H9 (cell line): Measurements from ENCODE around the gene TAOK1. TPM values are rescaled to one million over a fixed set of nuclear protein-coding genes. Genes with fewer than 3 reads are reported as not detected.
A peak's percentile ranks its signal among the peaks of the same experiment; 100 is the strongest.

Source experiments
- DNase-seq: peaks from one replicate; pipeline ENCODE4 v3.0.0-alpha.2; 2017
- H2AFZ ChIP-seq: one replicate; pipeline ENCODE4 v1.6.1; 2013; ENCODE audit warnings: mild to moderate bottlenecking, low read length, control low read depth, moderate library complexity
- H2AK5ac ChIP-seq: 2 replicates; pipeline ENCODE4 v1.6.1; 2013; ENCODE audit warnings: low read length, control low read depth, mixed read lengths; ENCODE audit not compliant: insufficient read length
- H2BK120ac ChIP-seq: one replicate; pipeline ENCODE4 v1.6.1; 2013; ENCODE audit warnings: low read depth, mild to moderate bottlenecking, low read length, control low read depth, inconsistent platforms; ENCODE audit not compliant: poor library complexity, severe bottlenecking
- H2BK12ac ChIP-seq: 2 replicates; pipeline ENCODE4 v1.6.1; 2013; ENCODE audit warnings: low read length, control low read depth, mixed read lengths, low read depth; ENCODE audit not compliant: insufficient read length
- H2BK15ac ChIP-seq: 2 replicates; pipeline ENCODE4 v1.6.1; 2013; ENCODE audit warnings: low read depth, low read length, control low read depth
- H2BK20ac ChIP-seq: one replicate; pipeline ENCODE4 v1.6.1; 2013; ENCODE audit warnings: low read depth, mild to moderate bottlenecking, low read length, control low read depth, inconsistent platforms; ENCODE audit not compliant: poor library complexity, severe bottlenecking
- H2BK5ac ChIP-seq: 2 replicates; pipeline ENCODE4 v1.6.1; 2013; ENCODE audit warnings: low read length, control low read depth, mixed read lengths; ENCODE audit not compliant: insufficient read length
- H3K14ac ChIP-seq: 2 replicates; pipeline ENCODE4 v1.6.1; 2013; ENCODE audit warnings: low read length, control low read depth; ENCODE audit not compliant: insufficient read depth
- H3K18ac ChIP-seq: 2 replicates; pipeline ENCODE4 v1.6.1; 2013; ENCODE audit warnings: low read depth, mild to moderate bottlenecking, mixed read lengths, low read length, control low read depth; ENCODE audit not compliant: insufficient read length
- H3K23ac ChIP-seq: 2 replicates; pipeline ENCODE4 v1.6.1; 2013; ENCODE audit warnings: low read length, control low read depth, mixed read lengths, low read depth; ENCODE audit not compliant: insufficient read length
- H3K23me2 ChIP-seq: 2 replicates; pipeline ENCODE4 v1.6.1; 2013; ENCODE audit warnings: low read depth, mild to moderate bottlenecking, mixed read lengths, low read length, control low read depth; ENCODE audit not compliant: insufficient read length, poor library complexity, severe bottlenecking
- H3K27ac ChIP-seq: 2 replicates; pipeline ENCODE4 v1.5.1; 2013; ENCODE audit warnings: low read length, control low read depth, mixed read lengths, low read depth; ENCODE audit not compliant: insufficient read length
- H3K27me3 ChIP-seq: 2 replicates; pipeline ENCODE4 v1.6.1; 2013; ENCODE audit warnings: low read length, control low read depth, inconsistent platforms; ENCODE audit not compliant: insufficient read depth
- H3K4ac ChIP-seq: 2 replicates; pipeline ENCODE4 v1.6.1; 2013; ENCODE audit warnings: low read depth, mild to moderate bottlenecking, control low read depth, inconsistent platforms, low read length, moderate library complexity
- H3K4me1 ChIP-seq: 2 replicates; pipeline ENCODE4 v1.6.1; 2013; ENCODE audit warnings: low read length, control low read depth, inconsistent platforms; ENCODE audit not compliant: insufficient read depth
- H3K4me2 ChIP-seq: 2 replicates; pipeline ENCODE4 v1.6.1; 2013; ENCODE audit warnings: low read length, control low read depth, mixed read lengths; ENCODE audit not compliant: insufficient read length, insufficient read depth
- H3K56ac ChIP-seq: 2 replicates; pipeline ENCODE4 v1.6.1; 2013; ENCODE audit warnings: low read depth, mild to moderate bottlenecking, mixed read lengths, low read length, control low read depth; ENCODE audit not compliant: insufficient read length
- H3K79me1 ChIP-seq: 2 replicates; pipeline ENCODE4 v1.6.1; 2013; ENCODE audit warnings: low read depth, mild to moderate bottlenecking, moderate library complexity, low read length, control low read depth, inconsistent platforms; ENCODE audit not compliant: insufficient read depth, poor library complexity, severe bottlenecking
- H3K79me2 ChIP-seq: 2 replicates; pipeline ENCODE4 v1.6.1; 2013; ENCODE audit warnings: low read length, control low read depth, inconsistent platforms; ENCODE audit not compliant: insufficient read depth
- H3K9ac ChIP-seq: 2 replicates; pipeline ENCODE4 v1.6.1; 2013; ENCODE audit warnings: low read length, control low read depth, mixed read lengths; ENCODE audit not compliant: insufficient read length; ENCODE audit errors: extremely low read depth
- H3K9me3 ChIP-seq: one replicate; pipeline ENCODE4 v1.6.1; 2013; ENCODE audit warnings: low read depth, low read length, inconsistent platforms; ENCODE audit not compliant: control insufficient read depth
- H3T11ph ChIP-seq: one replicate; pipeline ENCODE4 v1.6.1; 2013; ENCODE audit warnings: mild to moderate bottlenecking, low read length, control low read depth, inconsistent platforms
- H4K20me1 ChIP-seq: one replicate; pipeline ENCODE4 v1.6.1; 2013; ENCODE audit not compliant: control insufficient read depth, insufficient read length, insufficient read depth
- H4K5ac ChIP-seq: 2 replicates; pipeline ENCODE4 v1.6.1; 2013; ENCODE audit warnings: low read depth, mild to moderate bottlenecking, mixed read lengths, low read length, control low read depth; ENCODE audit not compliant: insufficient read length
- H4K8ac ChIP-seq: replicated peaks from 2 replicates; pipeline ENCODE4 v1.6.1; 2013; ENCODE audit warnings: low read length, control low read depth, mixed read lengths, low read depth; ENCODE audit not compliant: insufficient read length
- H4K91ac ChIP-seq: 2 replicates; pipeline ENCODE4 v1.6.1; 2013; ENCODE audit warnings: low read depth, mild to moderate bottlenecking, moderate library complexity, mixed read lengths, low read length, control low read depth; ENCODE audit not compliant: insufficient read length
- H3K27ac Mint-ChIP-seq, 3 experiments: 2 replicates in 2 of 3; 3 replicates in 1 of 3; pipeline ENCODE4 v1.8.0; 2020 to 2021; ENCODE audit warnings: mixed read lengths in 3 of 3, mild to moderate bottlenecking in 1 of 3, moderate library complexity in 1 of 3
- H3K27me3 Mint-ChIP-seq: 2 replicates; pipeline ENCODE4 v1.8.0; 2021; ENCODE audit warnings: low read depth, mild to moderate bottlenecking, moderate library complexity, mixed read lengths
- H3K36me3 Mint-ChIP-seq, 3 experiments: 2 replicates in 2 of 3; 3 replicates in 1 of 3; pipeline ENCODE4 v1.8.0; 2020 to 2021; ENCODE audit warnings: low read depth in 3 of 3, mixed read lengths in 3 of 3; ENCODE audit not compliant: insufficient read depth in 1 of 3
- H3K4me1 Mint-ChIP-seq, 2 experiments: 2 replicates each; pipeline ENCODE4 v1.8.0; 2020; ENCODE audit warnings: mixed read lengths in 2 of 2
- H3K4me3 Mint-ChIP-seq, 2 experiments: 2 replicates in 1 of 2; 3 replicates in 1 of 2; pipeline ENCODE4 v1.8.0; 2020 to 2021; ENCODE audit warnings: mild to moderate bottlenecking in 2 of 2, mixed read lengths in 2 of 2, moderate library complexity in 1 of 2
- H3K9me3 Mint-ChIP-seq, 2 experiments: 2 replicates in 1 of 2; 3 replicates in 1 of 2; pipeline ENCODE4 v1.8.0; 2020; ENCODE audit warnings: mild to moderate bottlenecking in 2 of 2, mixed read lengths in 2 of 2, moderate library complexity in 1 of 2
- whole genome bisulfite sequencing: extraction: QIAGEN DNeasy Blood & Tissue Kit; methylation state at CpG from one replicate; pipeline ENCODE4 v1.1.7; 2013; ENCODE audit warnings: missing lambda C conversion rate, low lambda C conversion rate, mixed read lengths; ENCODE audit not compliant: insufficient read length; ENCODE audit errors: extremely low coverage; 5-methylcytosine and 5-hydroxymethylcytosine counted together
- total RNA-seq: library from RNA; stranded (reverse); gene quantifications from 2 replicates; pipeline ENCODE4 v1.2.1, GENCODE V29; 2021
- TF ChIP-seq, protein P1 (sequence below): fragments of 200-600 bp; sonication (generic); conservative IDR thresholded peaks from 3 replicates; pipeline ENCODE4 v1.8.0; 2021; ENCODE audit warnings: antibody characterized with exemption, mild to moderate bottlenecking

Gene TAOK1
- total RNA-seq, 1 experiment from 2014 or later: 93.0 TPM

DNA sequence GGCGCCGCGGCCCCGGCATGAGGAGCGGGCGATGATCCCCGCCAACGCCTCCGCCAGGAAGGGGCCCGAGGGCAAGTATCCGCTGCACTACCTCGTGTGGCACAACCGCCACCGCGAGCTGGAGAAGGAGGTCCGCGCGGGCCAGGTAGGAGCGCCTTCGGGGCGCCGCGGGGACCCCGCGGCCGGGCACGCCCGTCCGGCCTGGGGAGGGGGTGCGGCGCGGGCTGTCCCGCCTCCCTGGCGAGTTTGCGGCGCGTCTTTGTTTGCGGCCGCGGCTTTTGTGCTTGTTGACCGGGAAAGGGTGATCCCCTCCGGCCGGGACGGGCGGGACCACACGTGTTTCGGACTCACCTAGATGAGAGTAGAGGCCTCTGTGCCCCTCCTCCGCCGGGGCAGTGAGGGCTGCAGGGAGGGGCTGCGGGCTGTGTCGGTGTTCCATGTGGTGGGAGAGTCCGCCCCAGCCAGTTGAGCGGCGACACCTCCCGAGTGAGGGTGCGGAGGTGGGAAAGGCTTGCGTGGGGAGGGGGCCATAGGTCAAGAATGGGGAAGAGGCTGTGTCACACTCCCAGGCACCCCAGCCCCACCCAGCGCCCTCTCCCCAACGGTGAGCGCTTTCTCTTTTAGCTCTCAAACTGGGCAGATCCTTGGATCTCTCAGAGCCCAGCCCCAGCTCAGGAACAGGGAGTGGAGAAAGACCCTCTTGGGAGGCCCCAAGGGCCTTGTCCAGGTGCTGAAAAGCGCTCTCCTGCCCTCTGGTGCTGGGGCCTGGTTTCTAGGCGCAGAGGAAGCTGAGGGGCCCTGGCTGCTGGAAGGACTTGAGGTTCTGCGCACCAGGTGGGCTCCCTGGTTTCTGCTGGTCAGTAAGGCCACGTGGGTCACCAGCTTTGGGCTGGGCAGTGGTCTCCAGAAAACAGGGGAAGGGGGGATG lies 203.7 kb downstream of the TAOK1 start:
- Histone ChIP-seq H3K9ac (no peak overlapping the region), H4K91ac (no peak overlapping the region), H3K18ac (no peak overlapping the region), H3K27ac (no peak overlapping the region), H3K9me3 (no peaks in the 10 kb centered on the region), H2BK20ac (no peak overlapping the region), H4K8ac (no peak overlapping the region), H2AFZ (no peak overlapping the region), H4K5ac (no peak overlapping the region), H2AK5ac (no peak overlapping the region), H3K56ac (no peak overlapping the region), H3K79me1 (no peaks in the 10 kb centered on the region), H3K4me1 (peaks cover 4% of the 10 kb centered on the region; the same call in 1 of the 2 replicates), H2BK5ac (no peak overlapping the region), H3K23ac (no peak overlapping the region), H3K4ac (no peak overlapping the region), H3K79me2 (no peaks in the 10 kb centered on the region; the same call in 1 of the 2 replicates), H3T11ph (no peak overlapping the region), H2BK15ac (no peak overlapping the region), H2BK120ac (no peak overlapping the region), H3K14ac (no peak overlapping the region), H2BK12ac (no peak overlapping the region), H3K23me2 (peaks cover 34% of the 10 kb centered on the region), H4K20me1 (no peaks in the 10 kb centered on the region), H3K4me2 (peak overlapping the region; percentile 63), H3K27me3 (no peaks in the 10 kb centered on the region)
- H3K9me3 Mint-ChIP-seq: no peaks in the 10 kb centered on the region
- DNase-seq: peak; percentile 88
- peaks cover 5% of the 10 kb centered on the region for H3K27me3 Mint-ChIP-seq
- peaks cover 42 to 67% of the 10 kb centered on the region in 2 experiments for H3K4me1 Mint-ChIP-seq
- WGBS: no CpG with 5 or more reads among the region's 64 CpGs
- H3K36me3 Mint-ChIP-seq: peaks cover 0 to 1% (median 0%) of the 10 kb centered on the region in 3 experiments; a peak in 1 of 7 replicates
- TF ChIP-seq, protein P1, sequence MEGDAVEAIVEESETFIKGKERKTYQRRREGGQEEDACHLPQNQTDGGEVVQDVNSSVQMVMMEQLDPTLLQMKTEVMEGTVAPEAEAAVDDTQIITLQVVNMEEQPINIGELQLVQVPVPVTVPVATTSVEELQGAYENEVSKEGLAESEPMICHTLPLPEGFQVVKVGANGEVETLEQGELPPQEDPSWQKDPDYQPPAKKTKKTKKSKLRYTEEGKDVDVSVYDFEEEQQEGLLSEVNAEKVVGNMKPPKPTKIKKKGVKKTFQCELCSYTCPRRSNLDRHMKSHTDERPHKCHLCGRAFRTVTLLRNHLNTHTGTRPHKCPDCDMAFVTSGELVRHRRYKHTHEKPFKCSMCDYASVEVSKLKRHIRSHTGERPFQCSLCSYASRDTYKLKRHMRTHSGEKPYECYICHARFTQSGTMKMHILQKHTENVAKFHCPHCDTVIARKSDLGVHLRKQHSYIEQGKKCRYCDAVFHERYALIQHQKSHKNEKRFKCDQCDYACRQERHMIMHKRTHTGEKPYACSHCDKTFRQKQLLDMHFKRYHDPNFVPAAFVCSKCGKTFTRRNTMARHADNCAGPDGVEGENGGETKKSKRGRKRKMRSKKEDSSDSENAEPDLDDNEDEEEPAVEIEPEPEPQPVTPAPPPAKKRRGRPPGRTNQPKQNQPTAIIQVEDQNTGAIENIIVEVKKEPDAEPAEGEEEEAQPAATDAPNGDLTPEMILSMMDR: peak; percentile 45
- H3K4me3 Mint-ChIP-seq: peak overlapping the region; percentile 78 to 88
- H3K27ac Mint-ChIP-seq: no peak overlapping the region
